Prostate gland (tissue), 2 donors: ENCODE results near the gene TMEM238. TPM values are rescaled to one million over a fixed set of nuclear protein-coding genes. Genes with fewer than 3 reads are reported as not detected.

Source experiments
- DNase-seq: peaks from one replicate; pipeline ENCODE4 v3.0.0-alpha.2; 2019; ENCODE audit warnings: low spot score
- H3K27ac ChIP-seq, 2 donors: fragments of 200-600 bp; sonication (generic); 2 replicates each; pipeline ENCODE4 v1.5.1; 2017 to 2019
- H3K27me3 ChIP-seq: fragments of 200-600 bp; sonication (generic); replicated peaks from 2 replicates; pipeline ENCODE4 v1.5.1; 2019; ENCODE audit not compliant: insufficient read depth
- H3K36me3 ChIP-seq, 2 donors: fragments of 200-600 bp; sonication (generic); 1 replicate in 1 of 2; 2 replicates in 1 of 2; pipeline versions ENCODE4 v1.5.1 to v1.8.1; 2017 to 2019
- H3K4me1 ChIP-seq: fragments of 200-600 bp; sonication (generic); replicated peaks from 2 replicates; pipeline ENCODE4 v1.5.1; 2019
- H3K4me3 ChIP-seq, 2 donors: fragments of 200-600 bp; sonication (generic); 2 replicates each; pipeline ENCODE4 v1.5.1; 2017 to 2019
- H3K9me3 ChIP-seq: fragments of 200-600 bp; sonication (generic); 2 replicates; pipeline ENCODE4 v1.5.1; 2017
- POLR2A ChIP-seq: fragments of 450-650 bp; IDR thresholded peaks from one replicate; pipeline ENCODE4 v1.6.1; 2016; ENCODE audit warnings: antibody characterized with exemption, mild to moderate bottlenecking
- POLR2AphosphoS5 ChIP-seq: sonication (generic); formaldehyde crosslinking; IDR thresholded peaks from one replicate; pipeline ENCODE4 v1.6.1; 2017; ENCODE audit warnings: antibody characterized with exemption
- WGBS: methylation state at CpG from one replicate; pipeline ENCODE4 v1.1.5; 2018; 5-methylcytosine and 5-hydroxymethylcytosine counted together
- intact Hi-C: fragments of 100-400 bp; cut with DNase I; formaldehyde crosslinking; loops from one replicate; pipeline ENCODE4 v1.14.2; 2022
- total RNA-seq, 2 donors: library from RNA; depleted of rRNA; stranded (reverse); fragments of >200 nt; gene quantifications; one replicate each; pipeline ENCODE4 v1.1.0, GENCODE V29; 2016
- TF ChIP-seq, protein P1 (sequence below), 4 experiments: fragments of 200-600 bp in 2 of 4; fragments of 450-650 bp in 2 of 4; sonication (generic) in 2 of 4; IDR thresholded peaks; 1 replicate in 3 of 4; 2 replicates in 1 of 4; pipeline ENCODE4 v1.5.1; 2016 to 2019; ENCODE audit warnings: antibody characterized with exemption in 4 of 4, mild to moderate bottlenecking in 2 of 4, moderate library complexity in 2 of 4

The TMEM238 gene
- total RNA-seq, 2 donors from 2014 or later, result 19.6 to 116 TPM

DNA sequence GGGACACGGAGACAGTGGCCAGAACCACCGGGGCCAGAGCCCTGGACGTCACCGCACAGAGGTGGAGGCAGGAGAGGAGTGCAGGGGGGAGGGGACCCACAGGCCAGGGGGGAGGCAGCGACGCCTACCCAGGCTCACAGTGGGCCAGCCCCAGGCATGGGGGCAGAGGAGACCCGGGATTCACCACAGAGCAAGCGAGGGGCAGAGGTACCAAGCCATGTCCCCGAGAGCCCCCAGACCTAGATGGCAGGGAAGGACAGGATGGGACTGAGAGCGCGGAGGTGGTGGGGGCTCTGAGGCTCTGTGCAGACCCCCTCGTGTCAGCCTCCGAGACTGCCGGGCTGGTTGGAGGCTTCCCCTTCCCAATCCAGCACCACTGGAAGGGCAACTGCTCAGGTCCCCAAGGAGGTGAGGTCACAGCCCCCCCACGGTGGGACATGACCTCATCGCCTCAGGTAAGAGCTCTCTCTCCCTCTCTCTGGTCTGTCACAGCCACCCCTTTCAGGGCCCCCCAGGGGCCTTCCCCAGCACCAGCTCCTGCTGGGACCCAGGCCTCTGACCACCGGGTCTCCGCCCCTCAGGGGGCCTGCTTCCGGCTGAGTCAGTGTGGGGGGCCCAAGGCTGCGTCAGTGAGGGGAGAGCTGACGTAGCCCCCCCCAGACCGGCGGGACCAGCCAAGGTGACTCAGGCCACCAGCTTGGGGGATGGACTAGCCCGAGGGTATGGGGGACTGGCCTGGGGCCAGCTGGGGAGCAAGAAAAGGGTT is 11.6 kb downstream of the TMEM238 start:
- H3K36me3 ChIP-seq, result no peaks in the 10 kb centered on the region
- no peaks in the 10 kb centered on the region for H3K9me3 ChIP-seq
- H3K4me1 ChIP-seq, result peaks cover 4% of the 10 kb centered on the region
- 26% methylated on average over 22 of the region's 24 CpGs for WGBS
- no peak overlapping the region for H3K4me3 ChIP-seq
- DNase-seq, result no peak
- no peak for TF ChIP-seq POLR2A
- TF ChIP-seq, protein P1, sequence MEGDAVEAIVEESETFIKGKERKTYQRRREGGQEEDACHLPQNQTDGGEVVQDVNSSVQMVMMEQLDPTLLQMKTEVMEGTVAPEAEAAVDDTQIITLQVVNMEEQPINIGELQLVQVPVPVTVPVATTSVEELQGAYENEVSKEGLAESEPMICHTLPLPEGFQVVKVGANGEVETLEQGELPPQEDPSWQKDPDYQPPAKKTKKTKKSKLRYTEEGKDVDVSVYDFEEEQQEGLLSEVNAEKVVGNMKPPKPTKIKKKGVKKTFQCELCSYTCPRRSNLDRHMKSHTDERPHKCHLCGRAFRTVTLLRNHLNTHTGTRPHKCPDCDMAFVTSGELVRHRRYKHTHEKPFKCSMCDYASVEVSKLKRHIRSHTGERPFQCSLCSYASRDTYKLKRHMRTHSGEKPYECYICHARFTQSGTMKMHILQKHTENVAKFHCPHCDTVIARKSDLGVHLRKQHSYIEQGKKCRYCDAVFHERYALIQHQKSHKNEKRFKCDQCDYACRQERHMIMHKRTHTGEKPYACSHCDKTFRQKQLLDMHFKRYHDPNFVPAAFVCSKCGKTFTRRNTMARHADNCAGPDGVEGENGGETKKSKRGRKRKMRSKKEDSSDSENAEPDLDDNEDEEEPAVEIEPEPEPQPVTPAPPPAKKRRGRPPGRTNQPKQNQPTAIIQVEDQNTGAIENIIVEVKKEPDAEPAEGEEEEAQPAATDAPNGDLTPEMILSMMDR (IDR thresholded peaks at IDR 0.05), result no peak
- TF ChIP-seq POLR2AphosphoS5, result no peak
- intact Hi-C loops, result no loop called here
- peaks cover 44% of the 10 kb centered on the region for H3K27me3 ChIP-seq
- H3K27ac ChIP-seq, result no peak overlapping the region

DNA sequence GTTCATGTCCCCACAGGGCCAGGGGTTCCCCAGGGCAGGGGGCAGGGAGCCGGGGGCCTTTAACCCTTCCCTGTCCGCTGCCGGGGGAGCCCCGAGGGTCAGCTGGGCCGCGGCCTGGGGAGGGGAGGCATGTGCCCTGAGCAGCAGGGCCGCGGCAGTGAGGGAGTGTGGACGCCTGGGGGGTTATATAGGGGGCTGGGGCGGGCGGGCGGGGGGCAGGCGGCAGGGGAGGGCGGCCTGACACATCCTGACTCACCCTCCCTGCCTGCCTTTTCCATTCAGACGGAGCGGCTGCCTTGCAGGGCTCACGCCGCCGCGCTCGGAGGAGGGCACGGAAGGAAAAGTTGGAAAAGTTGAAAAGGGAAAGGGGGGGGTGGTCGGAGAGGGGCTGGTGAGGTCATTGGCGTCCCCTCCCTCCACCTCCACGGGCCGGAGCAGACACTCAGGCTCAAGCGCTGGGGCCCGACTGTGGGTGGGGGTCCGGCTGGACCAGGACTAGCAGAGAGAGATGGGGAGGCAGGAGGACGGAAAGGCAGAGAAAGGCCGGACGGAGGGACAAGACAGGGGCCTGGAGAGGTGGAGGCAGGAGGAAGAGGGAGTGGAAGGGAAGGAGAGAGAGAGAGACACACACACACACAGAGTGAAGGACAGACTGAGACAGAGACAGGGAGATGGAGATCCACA is 13.6 kb downstream of the TMEM238 start, which contains the start of gene IL11:
Gene IL11, minus strand, starts transcription at position 159 of the 684 bp plus-strand sequence. Its CDS starts 153 bp downstream, at position 6.
- intact Hi-C loops, result no loop called here
- 7% methylated on average over 28 of the region's 32 CpGs for WGBS
- no peaks in the 10 kb centered on the region for H3K36me3 ChIP-seq
- H3K4me3 ChIP-seq, result peak within 1 kb of the TSS in 1 of 2 donors; percentile 19
- H3K27ac ChIP-seq, result no peak within 1 kb of the TSS
- H3K9me3 ChIP-seq, result no peaks in the 10 kb centered on the region
- H3K27me3 ChIP-seq, result peaks cover 42% of the 10 kb centered on the region
- TF ChIP-seq, protein P1 (IDR thresholded peaks at IDR 0.05), result no peak
- TF ChIP-seq POLR2AphosphoS5 (no peak), POLR2A (no peak)
- H3K4me1 ChIP-seq, result peaks cover 4% of the 10 kb centered on the region
- DNase-seq, result no peak

GRCh38 chr19:55369653-55370304 is 14.3 kb downstream of the TMEM238 start:
- H3K27ac ChIP-seq, result no peak overlapping the region
- DNase-seq, result no peak
- WGBS, result under 1% methylated on average over 36 of the region's 59 CpGs
- no peak for TF ChIP-seq POLR2AphosphoS5
- TF ChIP-seq POLR2A, result no peak
- TF ChIP-seq, protein P1 (IDR thresholded peaks at IDR 0.05), result no peak
- no peaks in the 10 kb centered on the region for H3K36me3 ChIP-seq
- H3K27me3 ChIP-seq, result peaks cover 39% of the 10 kb centered on the region
- peaks cover 4% of the 10 kb centered on the region for H3K4me1 ChIP-seq
- H3K9me3 ChIP-seq, result no peaks in the 10 kb centered on the region
- intact Hi-C loops, result no loop called here
- H3K4me3 ChIP-seq, result peak overlapping the region in 1 of 2 donors; percentile 19

GRCh38 chr19:55368701-55369563 is 15.2 kb downstream of the TMEM238 start:
- Histone ChIP-seq H3K9me3 (no peaks in the 10 kb centered on the region), H3K27ac (no peak overlapping the region), H3K4me3 (no peak overlapping the region), H3K4me1 (peaks cover 4% of the 10 kb centered on the region), H3K27me3 (peaks cover 32% of the 10 kb centered on the region), H3K36me3 (no peaks in the 10 kb centered on the region)
- WGBS, result 19% methylated on average over 31 of the region's 54 CpGs
- intact Hi-C loops, result no loop called here
- no peak for DNase-seq
- TF ChIP-seq POLR2AphosphoS5, result no peak
- TF ChIP-seq, protein P1 (IDR thresholded peaks at IDR 0.05), result no peak
- no peak for TF ChIP-seq POLR2A
